Gastroesophageal sphincter (tissue), 3 donors: Measurements from ENCODE around the gene VAX1.

Experiments used
- EP300 ChIP-seq: sonication (generic); formaldehyde crosslinking; IDR thresholded peaks from one replicate; pipeline ENCODE4 v1.6.1; 2017; ENCODE audit warnings: antibody characterized with exemption, mild to moderate bottlenecking
- POLR2A ChIP-seq, 2 donors: fragments of 450-650 bp; IDR thresholded peaks; one replicate each; pipeline ENCODE4 v1.6.1; 2017; ENCODE audit warnings: antibody characterized with exemption in 2 of 2, mild to moderate bottlenecking in 2 of 2, moderate library complexity in 1 of 2
- POLR2AphosphoS5 ChIP-seq: sonication (generic); formaldehyde crosslinking; IDR thresholded peaks from one replicate; pipeline ENCODE4 v1.6.1; 2017; ENCODE audit warnings: antibody characterized with exemption
- TF ChIP-seq, protein P1 (sequence below), 4 experiments: fragments of 200-600 bp in 2 of 4; fragments of 450-650 bp in 2 of 4; sonication (generic) in 1 of 4; IDR thresholded peaks; one replicate each; pipeline ENCODE4 v1.5.1; 2017 to 2019; ENCODE audit warnings: antibody characterized with exemption in 4 of 4, mild to moderate bottlenecking in 2 of 4, moderate library complexity in 2 of 4

DNA sequence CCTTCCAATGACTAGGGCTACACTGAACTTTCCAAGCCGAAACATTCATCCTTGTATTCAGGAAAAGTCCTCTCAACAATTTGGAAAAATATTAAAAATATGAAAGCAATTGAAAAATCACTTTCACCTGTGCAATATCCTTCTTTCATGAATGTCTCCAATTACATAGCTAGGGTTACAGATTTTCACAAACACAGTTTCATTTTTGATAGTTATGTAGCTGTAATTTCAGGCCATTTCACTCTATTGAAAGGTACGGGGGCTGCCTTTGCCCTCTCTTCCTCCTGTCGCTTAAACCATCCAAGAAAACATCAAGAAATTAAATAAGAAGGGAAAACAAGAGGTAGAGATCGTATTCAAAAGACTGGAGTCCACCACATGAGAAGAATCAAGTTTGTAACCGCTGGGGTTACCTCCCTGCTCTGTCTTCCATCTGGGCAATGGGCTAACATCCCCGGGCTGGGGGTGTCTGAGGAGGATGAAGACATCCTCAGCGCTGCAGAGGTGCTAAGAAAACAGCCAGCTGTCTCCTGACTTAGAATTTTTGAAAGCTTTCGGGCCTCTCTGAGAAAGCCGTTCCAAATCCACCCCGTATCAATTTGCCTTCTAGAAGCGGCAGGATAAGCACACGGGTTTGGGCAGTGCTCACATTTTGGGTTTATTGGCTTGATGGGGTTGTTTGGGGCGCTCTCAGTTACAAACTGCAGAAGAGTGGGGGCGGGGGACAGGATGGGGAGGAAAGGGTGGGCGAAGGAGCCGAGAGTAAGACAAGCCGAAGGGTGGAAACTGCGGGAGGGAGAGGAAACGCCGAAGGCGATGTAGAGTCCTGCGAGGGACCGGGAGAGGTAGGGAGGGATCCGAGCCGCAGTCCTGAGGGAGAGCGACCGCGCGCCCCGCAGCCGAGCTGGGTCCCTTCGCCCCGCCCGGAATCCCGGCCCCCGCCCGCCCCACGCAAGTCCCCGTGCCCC is 24.3 kb upstream of the VAX1 start:
- no peak for TF ChIP-seq POLR2AphosphoS5
- no peak for TF ChIP-seq POLR2A (IDR thresholded peaks at IDR 0.05)
- TF ChIP-seq, protein P1, sequence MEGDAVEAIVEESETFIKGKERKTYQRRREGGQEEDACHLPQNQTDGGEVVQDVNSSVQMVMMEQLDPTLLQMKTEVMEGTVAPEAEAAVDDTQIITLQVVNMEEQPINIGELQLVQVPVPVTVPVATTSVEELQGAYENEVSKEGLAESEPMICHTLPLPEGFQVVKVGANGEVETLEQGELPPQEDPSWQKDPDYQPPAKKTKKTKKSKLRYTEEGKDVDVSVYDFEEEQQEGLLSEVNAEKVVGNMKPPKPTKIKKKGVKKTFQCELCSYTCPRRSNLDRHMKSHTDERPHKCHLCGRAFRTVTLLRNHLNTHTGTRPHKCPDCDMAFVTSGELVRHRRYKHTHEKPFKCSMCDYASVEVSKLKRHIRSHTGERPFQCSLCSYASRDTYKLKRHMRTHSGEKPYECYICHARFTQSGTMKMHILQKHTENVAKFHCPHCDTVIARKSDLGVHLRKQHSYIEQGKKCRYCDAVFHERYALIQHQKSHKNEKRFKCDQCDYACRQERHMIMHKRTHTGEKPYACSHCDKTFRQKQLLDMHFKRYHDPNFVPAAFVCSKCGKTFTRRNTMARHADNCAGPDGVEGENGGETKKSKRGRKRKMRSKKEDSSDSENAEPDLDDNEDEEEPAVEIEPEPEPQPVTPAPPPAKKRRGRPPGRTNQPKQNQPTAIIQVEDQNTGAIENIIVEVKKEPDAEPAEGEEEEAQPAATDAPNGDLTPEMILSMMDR (IDR thresholded peaks at IDR 0.05), result no peak
- no peak for TF ChIP-seq EP300
